Esophagus muscularis mucosa (tissue), 4 donors: ENCODE measurements around the gene NOL11.

Experiments
- EP300 ChIP-seq: sonication (generic); formaldehyde crosslinking; IDR thresholded peaks from one replicate; pipeline ENCODE4 v1.6.1; 2017; ENCODE audit warnings: antibody characterized with exemption
- POLR2AphosphoS5 ChIP-seq, 2 donors: sonication (generic); formaldehyde crosslinking; IDR thresholded peaks; one replicate each; pipeline ENCODE4 v1.6.1; 2017; ENCODE audit warnings: antibody characterized with exemption in 2 of 2
- TF ChIP-seq, protein P1 (sequence below), 3 experiments: fragments of 200-600 bp in 2 of 3; fragments of 450-650 bp in 1 of 3; sonication (generic) in 2 of 3; IDR thresholded peaks; one replicate each; pipeline ENCODE4 v1.5.1; 2017 to 2019; ENCODE audit warnings: antibody characterized with exemption in 3 of 3, mild to moderate bottlenecking in 2 of 3, moderate library complexity in 1 of 3

DNA sequence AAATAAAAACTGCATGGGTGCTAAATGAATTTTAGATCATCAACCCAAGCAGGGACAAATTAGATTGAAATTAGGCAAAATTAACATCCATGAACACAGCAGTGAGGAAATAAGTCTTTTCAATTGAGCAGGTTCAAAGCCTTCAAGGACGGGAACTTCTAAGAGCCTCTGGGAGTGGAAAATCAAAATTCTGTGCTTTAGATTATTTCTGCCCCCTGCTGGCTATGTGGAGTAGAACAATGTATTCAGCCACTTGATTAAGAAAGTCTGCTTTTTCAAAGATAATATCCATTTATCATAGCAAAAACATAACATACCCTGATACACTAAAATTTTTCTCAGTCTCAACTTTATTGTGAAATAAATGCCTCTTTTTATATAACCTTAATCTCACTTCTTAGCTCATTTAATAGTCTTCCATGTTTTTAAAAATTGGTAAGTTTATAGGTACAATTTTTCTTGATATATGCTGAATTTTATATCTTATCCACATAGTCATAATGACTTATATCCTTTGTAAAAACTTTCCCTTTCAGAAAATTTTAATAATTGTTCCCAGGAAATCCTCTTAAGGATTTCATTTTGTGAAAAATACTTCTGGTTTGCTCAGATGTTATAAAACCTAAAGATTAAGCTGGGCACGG, 28.1 kb upstream of the NOL11 start:
- TF ChIP-seq, protein P1, sequence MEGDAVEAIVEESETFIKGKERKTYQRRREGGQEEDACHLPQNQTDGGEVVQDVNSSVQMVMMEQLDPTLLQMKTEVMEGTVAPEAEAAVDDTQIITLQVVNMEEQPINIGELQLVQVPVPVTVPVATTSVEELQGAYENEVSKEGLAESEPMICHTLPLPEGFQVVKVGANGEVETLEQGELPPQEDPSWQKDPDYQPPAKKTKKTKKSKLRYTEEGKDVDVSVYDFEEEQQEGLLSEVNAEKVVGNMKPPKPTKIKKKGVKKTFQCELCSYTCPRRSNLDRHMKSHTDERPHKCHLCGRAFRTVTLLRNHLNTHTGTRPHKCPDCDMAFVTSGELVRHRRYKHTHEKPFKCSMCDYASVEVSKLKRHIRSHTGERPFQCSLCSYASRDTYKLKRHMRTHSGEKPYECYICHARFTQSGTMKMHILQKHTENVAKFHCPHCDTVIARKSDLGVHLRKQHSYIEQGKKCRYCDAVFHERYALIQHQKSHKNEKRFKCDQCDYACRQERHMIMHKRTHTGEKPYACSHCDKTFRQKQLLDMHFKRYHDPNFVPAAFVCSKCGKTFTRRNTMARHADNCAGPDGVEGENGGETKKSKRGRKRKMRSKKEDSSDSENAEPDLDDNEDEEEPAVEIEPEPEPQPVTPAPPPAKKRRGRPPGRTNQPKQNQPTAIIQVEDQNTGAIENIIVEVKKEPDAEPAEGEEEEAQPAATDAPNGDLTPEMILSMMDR (IDR thresholded peaks at IDR 0.05): peak; percentile 80 to 89 (median 87)
- TF ChIP-seq POLR2AphosphoS5 (IDR thresholded peaks at IDR 0.05): no peak
- no peak for TF ChIP-seq EP300
